Fibroblast of skin of abdomen (primary cell): ENCODE results near the gene RAET1G.
"Not testable (repeated sequence)": the region's sequence is repeated elsewhere in the genome, so short reads cannot be mapped to it uniquely, and the experiment has no call there.

Experiments used
- DNase-seq: peaks from one replicate; pipeline ENCODE4 v3.0.0-alpha.2; 2013

Gene RAET1G

GRCh38 chr6:149933036-149933435, 10.1 kb upstream of the RAET1G start:
- no peak for DNase-seq

GRCh38 chr6:149931501-149931900, 8.6 kb upstream of the RAET1G start:
- no peak for DNase-seq

GRCh38 chr6:149929422-149929821, 6.5 kb upstream of the RAET1G start:
- no peak for DNase-seq

GRCh38 chr6:149927025-149927424, 4.1 kb upstream of the RAET1G start:
- not testable (repeated sequence) for DNase-seq

GRCh38 chr6:149925974-149926777, 3.3 kb upstream of the RAET1G start:
- peak; percentile 78 for DNase-seq

GRCh38 chr6:149925253-149925973, 2.5 kb upstream of the RAET1G start:
- DNase-seq = no peak

- DNase-seq = no peak
Measured at GRCh38 chr6:149924933-149925252, 2.0 kb upstream of the RAET1G start.

GRCh38 chr6:149924206-149924932, 1.4 kb upstream of the RAET1G start:
- no peak for DNase-seq

- DNase-seq = no peak
Measured at GRCh38 chr6:149923327-149923986, 536 bp upstream of the RAET1G start.

GRCh38 chr6:149922091-149922490, 830 bp downstream of the RAET1G start:
- not testable (repeated sequence) for DNase-seq

GRCh38 chr6:149921361-149921760, 1.6 kb downstream of the RAET1G start:
- no peak for DNase-seq

- no peak for DNase-seq
Measured at GRCh38 chr6:149919834-149920225, 3.1 kb downstream of the RAET1G start.

- DNase-seq = not testable (repeated sequence)
Measured at GRCh38 chr6:149919126-149919833, 3.6 kb downstream of the RAET1G start.

GRCh38 chr6:149918151-149918905, 4.6 kb downstream of the RAET1G start:
- no peak for DNase-seq

- DNase-seq = no peak
Measured at GRCh38 chr6:149917679-149918078, 5.2 kb downstream of the RAET1G start.

- DNase-seq = no peak
Measured at GRCh38 chr6:149915970-149916865, 6.7 kb downstream of the RAET1G start.

- DNase-seq = no peak
Measured at GRCh38 chr6:149913540-149914240, 9.2 kb downstream of the RAET1G start.

- no peak for DNase-seq
Measured at GRCh38 chr6:149913085-149913484, 9.8 kb downstream of the RAET1G start.

GRCh38 chr6:149912680-149913079, 10.2 kb downstream of the RAET1G start:
- not testable (repeated sequence) for DNase-seq

- no peak for DNase-seq
Measured at GRCh38 chr6:149910721-149911151, 12.2 kb downstream of the RAET1G start.
